Left colon (tissue), 2 donors: ENCODE data around the gene PABPC4L. TPM values are rescaled to one million over a fixed set of nuclear protein-coding genes. Genes with fewer than 3 reads are reported as not detected.
"Not testable (repeated sequence)": the region's sequence is repeated elsewhere in the genome, so short reads cannot be mapped to it uniquely, and the experiment has no call there.

Experiments
- ATAC-seq: fragments of 200-7000 bp; cut with Tn5 transposase; one replicate; pipeline ENCODE4 v1.9.1; 2020; ENCODE audit warnings: mild to moderate bottlenecking, moderate library complexity
- DNase-seq, 2 donors: peaks; one replicate each; pipeline ENCODE4 v3.0.0-alpha.2; 2020
- intact Hi-C, 2 donors: fragments of 100-400 bp; cut with DNase I in 1 of 2; cut with micrococcal nuclease in 1 of 2; formaldehyde crosslinking; loops; one replicate each; pipeline versions ENCODE4 v1.11.2 to v1.14.0; 2022; cut with DNase I, micrococcal nuclease
- long read RNA-seq: library from polyadenylated mRNA; unstranded; transcript quantifications from one replicate; pipeline ENCODE4 v2.0.0, GENCODE V29; 2021
- total RNA-seq, 2 donors: library from RNA; stranded (reverse); fragmentation: NEBNext Ultra II Directional; extraction: Animal tissue kit (Norgen Biotek cat#: 25700); gene quantifications; one replicate each; pipeline ENCODE4 v1.2.1, GENCODE V29; 2021
- donor health status: DM: no; HTN: no; CAD: no.
- donor health status: DM: yes; HTN: yes; CAD: no.

PABPC4L gene
- under 1 TPM in 1 of 2 donors, not detected in 1; 0.39 TPM for total RNA-seq
- long read RNA-seq, result 0 reads

DNA sequence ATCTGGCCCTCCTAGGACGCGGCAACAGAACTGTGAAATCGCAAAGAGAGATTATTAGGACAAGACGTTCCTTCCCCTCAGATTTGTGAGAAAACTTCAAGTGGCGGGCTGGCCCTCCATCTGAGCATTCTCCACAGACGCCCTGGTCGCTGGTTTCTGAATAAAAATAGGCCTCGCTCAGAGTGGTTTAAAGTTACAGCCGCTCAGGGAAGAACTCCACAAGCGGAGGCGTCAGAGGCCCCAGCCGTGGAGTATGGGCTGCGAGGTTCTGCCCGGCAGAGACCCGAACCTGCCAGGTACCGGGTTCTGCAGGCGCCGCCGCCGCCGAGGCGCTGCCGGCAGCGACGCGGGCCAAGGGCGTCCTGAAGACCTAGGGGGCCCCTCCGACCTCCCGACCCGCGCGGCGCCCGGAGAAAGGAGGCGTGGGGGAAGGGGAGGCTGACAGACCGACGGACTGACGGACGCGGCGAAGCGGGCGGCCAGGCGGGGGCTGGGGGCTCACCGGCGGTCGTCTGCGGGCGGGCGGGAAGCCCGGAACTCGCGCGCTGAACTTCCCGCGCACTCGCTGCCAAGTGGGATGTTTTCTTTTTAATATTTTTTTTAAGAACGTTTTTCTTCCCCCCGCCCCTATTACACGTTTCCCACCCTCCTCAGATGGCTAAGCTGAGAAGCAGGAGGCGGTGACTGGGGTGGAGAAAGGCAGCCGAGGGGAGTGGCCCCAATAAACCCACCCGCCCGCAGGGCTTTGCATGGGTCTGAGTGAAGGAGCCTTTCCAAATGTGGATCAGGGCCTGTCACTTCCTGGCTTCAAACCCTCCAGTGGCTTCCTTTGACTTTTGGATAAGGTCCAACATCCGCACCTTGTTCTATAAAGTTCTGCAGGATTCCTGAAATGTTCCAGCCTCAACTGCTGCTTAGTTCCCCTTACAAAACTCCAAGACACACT, at the start of gene PABPC4L:
TSS of gene PABPC4L (minus strand) at position 574 of the 946 bp plus-strand sequence. CDS start 770 bp downstream, outside the sequence.
- intact Hi-C loops, result no loop called here
- DNase-seq, result no peak
- no peak for ATAC-seq

DNA sequence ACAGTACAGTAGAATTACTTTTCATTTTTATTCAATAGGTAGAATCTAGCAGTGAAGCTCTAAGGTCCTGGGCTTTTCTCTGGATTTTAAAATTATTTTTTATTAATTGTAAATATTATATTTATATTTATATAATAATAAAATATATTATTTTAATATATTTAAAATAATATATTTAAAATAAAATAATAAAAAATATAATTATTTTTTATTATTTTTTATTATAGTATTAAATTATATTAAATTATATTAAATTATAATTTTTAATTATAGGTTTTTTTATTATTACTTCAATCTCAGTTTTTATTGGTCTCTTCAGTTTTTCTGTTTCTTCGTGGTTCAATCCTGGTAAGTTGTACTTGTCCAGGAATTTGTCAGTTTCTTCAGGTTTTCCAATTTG, 49.7 kb upstream of the PABPC4L start:
- ATAC-seq, result no peak
- intact Hi-C loops, result no loop called here
- DNase-seq, result no peak

DNA sequence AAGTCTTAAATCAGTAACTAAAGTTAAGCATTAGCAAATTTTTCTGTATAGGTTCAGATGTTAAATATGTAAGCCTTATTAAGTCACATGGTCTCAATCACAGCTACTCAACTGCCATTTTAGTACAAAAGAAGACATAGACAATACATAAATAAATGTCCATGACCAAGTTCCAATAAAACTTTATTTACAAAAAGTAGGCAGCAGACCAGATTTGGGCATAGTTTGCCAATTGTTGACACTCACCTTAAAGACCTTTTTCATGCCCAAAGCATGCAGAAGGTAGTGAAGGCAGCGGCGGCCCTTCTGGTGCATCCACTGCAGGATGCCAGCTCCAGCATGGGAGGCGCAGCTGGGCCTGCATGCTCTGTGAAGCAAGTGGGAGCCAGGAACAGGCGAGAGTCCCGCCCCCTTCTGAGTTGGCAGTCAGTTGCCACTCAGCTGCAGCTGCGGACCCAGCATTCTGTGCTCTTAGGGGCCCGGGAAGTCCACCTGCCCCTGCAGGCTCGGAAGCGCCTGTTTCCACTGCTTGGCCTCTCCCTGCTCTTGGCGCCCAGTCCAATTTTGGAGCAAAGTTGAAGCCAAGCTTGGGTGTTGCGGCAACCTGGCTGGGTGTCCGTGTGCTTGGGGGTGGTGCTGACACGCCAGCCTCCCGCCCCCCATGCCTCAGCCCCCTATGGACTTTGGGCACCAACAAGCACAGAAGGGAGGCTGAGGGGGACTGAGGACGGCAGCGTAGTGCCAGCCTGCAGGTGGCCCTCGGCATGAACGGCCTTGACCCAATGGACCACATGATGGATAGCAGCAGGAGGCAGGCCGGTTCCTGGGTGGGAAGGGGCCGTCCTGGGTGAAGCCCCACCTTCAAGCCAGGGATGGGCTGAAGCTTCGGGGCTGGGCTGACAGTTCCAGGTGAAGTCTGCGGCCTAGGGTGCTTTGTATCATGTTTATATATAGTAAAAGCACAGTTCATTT, 42.4 kb upstream of the PABPC4L start:
- intact Hi-C loops, result no loop called here

DNA sequence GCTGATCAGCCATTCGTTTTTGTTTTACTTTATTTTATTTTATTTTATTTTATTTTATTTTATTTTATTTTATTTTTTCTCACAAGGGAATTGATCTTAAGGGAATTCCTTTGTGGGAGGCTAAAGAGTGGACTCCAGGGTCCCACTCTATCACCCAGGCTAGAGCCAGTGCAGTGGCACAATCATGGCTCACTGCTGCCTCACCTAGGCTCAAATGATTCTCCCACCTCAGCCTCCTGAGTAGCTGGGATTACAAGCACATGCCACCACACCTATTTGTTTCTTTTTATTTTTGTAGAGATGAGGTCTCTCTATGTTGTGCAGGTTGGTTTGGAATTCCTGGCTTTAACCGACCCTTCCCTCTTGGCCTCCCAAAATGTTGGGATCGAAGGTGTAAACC, 17.5 kb upstream of the PABPC4L start:
- DNase-seq, result no peak
- intact Hi-C loops, result no loop called here
- no peak for ATAC-seq

More for the DNA sequence above, 42.4 kb upstream of the PABPC4L start:
- ATAC-seq (no peak), DNase-seq (no peak)

DNA sequence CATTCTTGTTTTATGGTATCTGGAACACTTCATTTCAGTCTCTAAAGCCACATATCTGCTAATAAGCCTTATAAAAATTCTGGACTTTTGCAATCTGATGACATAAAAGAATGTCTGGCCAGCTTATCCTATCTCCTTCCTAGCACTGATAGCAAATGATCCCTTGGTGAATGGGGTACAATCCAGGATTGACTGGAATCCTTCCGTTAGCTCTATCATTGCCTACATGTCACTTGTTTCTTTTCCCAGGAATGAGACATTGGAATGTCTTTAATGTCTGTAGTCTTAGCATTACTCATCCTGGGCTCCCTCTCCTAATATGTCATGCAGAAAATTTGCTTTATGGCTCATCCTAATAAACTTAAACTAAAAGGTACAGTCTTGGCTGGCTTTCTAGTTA, 14.8 kb upstream of the PABPC4L start:
- no peak for ATAC-seq
- intact Hi-C loops, result no loop called here
- DNase-seq, result no peak

DNA sequence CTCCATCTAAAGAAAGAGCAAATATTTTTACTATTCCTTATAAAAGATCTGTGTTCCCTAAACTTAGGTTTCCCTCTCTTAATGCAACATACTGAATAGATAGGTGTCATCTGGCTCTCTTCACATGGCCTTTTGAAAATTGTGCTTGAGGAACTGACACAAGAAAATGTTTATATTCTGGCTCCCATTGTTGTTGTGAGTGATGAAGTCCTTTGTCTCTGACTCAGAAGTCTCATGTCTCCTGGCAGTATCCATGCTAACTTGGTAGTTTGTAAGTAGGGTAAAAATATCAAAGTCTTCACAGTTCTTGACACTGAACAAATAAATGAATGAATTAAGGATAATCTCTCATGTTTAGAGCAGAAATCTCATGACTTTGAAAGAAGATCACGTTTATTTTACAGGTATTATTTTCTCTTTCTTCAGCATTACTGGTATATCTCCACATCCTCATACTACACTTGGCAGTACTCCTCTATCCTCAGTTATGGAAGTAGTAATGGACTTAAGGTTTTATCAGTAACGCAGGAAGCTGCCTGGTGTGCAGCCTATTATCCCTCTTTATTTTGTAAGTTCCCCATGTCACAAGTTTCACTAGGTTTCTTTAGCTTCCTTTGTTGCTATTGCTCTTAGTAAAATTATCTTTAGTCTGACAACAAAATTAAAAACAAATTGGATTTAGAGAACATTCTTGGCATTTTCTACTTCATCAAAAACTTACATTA, 14.2 kb upstream of the PABPC4L start:
- no peak for DNase-seq
- no peak for ATAC-seq
- intact Hi-C loops, result no loop called here

DNA sequence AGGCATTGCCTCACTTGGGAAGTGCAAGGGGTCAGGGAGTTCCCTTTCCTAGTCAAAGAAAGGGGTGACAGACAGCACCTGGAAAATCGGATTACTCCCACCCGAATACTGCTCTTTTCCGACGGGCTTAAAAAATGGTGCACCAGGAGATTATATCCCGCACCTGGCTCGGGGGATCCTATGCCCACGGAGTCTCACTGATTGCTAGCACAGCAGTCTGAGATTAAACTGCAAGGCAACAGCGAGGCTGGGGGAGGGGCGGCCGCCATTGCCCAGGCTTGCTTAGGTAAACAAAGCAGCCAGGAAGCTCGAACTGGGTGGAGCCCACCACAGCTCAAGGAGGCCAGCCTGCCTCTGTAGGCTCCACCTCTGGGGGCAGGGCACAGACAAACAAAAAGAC, 6.4 kb upstream of the PABPC4L start:
- DNase-seq, ATAC-seq, intact Hi-C loops: not testable (repeated sequence)

DNA sequence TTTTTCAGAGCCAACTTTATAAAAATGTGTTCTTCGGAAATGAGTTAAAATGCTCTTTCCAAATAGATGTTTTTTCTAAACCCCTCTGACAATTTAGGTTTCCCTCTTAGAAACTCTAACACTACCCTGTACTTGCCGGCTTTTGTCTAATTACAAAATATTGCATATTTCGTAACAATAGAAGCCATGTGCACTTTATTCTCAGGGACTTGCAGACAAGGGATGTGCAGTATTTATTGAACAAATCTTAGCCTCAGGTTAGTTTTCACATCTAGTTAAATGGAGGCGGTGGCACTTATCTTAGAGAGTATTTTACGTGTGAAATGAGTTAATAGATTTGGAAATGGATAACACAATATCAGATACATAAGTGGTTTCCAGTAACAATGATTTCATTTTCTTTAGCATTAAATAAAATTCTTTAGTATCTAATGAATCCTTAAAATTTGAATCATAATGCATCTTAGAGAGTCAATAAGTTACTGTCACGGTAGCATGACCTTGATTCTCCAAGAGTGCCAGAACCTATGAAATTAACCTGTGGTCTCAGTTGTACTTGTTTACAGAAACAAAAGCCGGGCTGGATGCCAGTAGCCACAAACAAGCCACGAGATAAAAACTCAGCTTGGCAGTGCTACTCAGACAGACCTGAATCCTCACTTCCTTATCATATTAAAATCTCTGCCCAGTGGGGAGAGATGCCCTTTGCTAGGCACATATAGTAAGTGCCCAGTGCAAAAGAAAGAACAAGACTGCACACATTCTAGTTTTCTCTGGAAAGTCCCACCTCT, 772 bp upstream of the PABPC4L start:
- ATAC-seq (no peak), DNase-seq (no peak)
- intact Hi-C loops, result no loop called here

DNA sequence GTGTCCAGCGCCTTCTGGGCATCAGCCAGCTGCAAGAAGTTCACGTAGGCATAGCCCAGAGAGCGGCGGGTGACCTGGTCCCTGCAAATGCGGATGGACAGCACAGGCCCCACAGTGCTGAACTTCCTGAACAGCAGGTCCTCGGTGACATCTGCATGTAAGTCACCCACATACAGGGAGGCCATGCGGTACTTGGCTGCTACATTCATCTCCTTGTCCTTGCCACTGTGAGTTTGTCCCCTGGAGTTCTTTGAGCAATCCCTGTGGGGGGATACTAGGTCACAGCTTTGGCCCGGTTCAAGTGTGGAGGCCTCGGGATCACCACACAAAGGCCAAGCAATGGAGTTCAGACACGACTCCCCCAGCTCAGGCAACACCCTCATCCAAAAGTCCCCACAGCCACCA, 776 bp downstream of the PABPC4L start:
- intact Hi-C loops, result no loop called here
- DNase-seq (no peak), ATAC-seq (no peak)

DNA sequence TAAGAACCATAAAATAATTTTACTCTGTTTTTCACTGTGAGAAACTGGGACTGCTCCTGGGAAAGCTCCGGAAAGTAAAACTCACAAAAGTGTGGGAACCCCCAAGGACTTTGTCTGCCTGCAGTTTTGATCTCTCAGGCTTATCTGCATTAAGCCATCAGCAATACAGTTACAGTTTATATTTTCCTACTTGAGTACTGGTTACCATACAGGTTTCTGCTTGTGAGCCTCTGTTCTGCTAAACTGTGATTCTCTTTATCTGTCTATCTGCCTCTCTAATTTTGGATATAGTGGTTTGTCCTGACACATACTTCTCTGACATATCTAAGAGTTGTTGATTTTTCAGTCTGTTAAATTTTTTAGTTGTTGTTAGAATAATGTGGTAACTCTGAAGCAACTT, 11.6 kb downstream of the PABPC4L start:
- no peak for ATAC-seq
- intact Hi-C loops, result no loop called here
- no peak for DNase-seq

DNA sequence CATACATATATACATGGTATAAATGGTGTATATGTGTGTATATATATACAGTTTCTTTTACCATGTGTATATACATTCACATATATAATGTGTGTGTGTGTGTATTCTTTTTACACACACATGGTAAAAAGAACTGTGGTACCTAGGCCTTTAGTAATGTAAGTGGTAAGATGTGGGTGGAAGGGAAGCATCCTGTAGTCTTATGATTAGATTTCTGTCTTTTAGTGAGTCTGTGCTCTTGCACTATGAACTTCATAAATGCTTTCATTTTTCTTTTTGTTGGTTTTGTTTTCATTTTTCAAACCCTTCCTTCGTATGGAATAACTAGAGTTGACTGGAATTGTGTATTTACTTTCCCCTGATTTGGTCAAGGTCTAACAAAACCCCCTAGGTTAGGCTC, 12.1 kb downstream of the PABPC4L start:
- intact Hi-C loops, result no loop called here
- ATAC-seq (no peak), DNase-seq (no peak)

DNA sequence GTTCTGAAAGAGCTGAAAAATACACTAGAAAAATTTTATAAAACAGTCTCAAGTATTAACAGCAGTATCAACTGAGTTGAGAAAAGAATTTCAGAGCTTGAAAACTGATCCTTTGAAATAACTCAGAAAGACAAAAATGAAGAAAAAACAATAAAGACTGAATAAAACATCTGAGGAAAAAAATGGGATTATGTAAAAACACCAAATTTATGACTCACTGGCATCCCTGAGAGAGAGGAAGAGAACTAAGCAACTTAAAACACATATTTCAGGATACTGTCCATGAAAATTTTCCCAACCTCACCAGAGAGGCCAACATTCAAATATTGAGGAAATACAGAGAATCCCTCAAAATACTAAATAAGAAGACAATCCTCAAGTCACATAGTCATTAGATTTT, 22.9 kb downstream of the PABPC4L start:
- ATAC-seq, result no peak
- intact Hi-C loops, result no loop called here

DNA sequence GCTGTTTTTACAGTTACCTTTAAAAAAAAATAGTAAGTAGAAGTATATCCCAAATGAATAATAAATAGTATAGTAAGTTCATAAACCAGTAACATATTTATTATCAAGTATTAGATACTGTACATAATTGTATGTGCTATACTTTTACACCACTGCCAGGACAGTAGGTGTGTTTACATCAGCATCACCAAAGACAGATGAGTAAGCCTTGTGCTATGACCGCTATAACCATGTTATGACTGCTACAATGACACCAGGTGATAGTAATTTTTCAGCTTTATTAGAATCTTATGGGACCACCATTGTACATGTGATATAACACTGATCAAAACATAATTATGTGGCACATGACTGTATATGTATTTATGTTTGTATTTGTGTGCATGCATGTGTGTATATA, 27.3 kb downstream of the PABPC4L start:
- intact Hi-C loops, result no loop called here
- DNase-seq, result no peak

More for the DNA sequence above, 22.9 kb downstream of the PABPC4L start:
- no peak for DNase-seq

DNA sequence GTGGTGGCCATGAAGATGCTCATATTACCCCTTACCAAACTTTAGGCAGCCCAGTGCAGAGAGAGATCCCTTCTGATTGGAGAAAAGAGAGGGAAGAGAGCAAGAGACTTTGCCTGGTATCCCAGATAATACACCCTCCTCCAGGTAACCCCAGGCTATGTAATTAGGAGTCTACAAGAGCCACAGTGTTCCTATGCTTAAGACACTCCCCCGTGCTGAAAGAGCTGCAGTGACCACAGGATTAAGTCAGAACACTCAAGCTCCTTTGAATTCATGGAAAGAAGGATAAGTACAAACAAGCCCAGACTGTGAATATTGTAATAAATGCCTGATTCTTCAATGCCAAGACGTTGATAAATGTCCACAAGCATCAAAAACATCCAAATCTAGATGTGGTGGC, 41.4 kb downstream of the PABPC4L start:
- DNase-seq, result no peak
- no peak for ATAC-seq
- intact Hi-C loops, result no loop called here

More for the DNA sequence above, 27.3 kb downstream of the PABPC4L start:
- no peak for ATAC-seq

DNA sequence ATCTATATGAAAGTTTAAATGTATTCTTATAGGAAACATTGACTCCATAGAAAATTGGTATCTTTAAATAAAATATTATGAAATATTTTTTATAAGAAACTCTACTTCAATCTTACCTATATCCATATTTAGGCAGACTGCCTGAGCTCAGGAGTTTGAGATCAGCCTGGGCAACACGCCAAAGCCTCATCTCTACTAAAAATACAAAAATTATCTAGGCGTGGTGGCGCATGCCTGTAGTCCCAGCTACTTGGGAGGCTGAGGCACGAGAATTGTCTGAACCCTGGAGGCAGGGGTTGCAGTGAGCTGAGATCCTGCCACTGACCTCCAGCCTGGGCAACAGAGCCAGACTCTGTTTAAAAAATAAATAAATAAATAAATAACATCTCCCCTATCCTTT, 47.5 kb downstream of the PABPC4L start:
- ATAC-seq, result no peak

DNA sequence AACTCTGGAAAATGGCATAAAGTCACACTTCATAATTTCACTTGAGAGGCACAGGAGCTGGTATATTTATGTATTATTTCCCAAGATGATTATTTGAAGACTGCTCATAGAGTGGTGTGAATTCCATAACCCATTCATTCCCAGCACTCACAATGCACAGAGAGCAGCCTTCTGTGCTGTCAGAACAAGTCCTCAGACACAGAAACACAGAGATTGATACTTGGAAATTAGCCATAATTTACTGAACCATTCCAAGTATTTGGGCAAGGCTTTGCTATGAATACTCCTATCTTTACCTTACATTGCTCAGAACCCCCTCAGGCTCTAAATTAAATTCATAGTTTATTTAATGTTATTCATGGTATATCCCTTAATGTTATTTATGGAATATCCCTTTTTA, 53.6 kb downstream of the PABPC4L start:
- ATAC-seq (no peak), DNase-seq (no peak)
- intact Hi-C loops, result no loop called here

More for the DNA sequence above, 47.5 kb downstream of the PABPC4L start:
- DNase-seq, result no peak
- intact Hi-C loops, result no loop called here
